ENCODE measurements around the gene SCG5.
A peak's percentile ranks its signal among the peaks of the same experiment; 100 is the strongest.

Gene SCG5

GRCh38 chr15:32729700-32730395 lies 88.3 kb downstream of the SCG5 start:
- peak; percentile 10 for DNase-seq

DNA sequence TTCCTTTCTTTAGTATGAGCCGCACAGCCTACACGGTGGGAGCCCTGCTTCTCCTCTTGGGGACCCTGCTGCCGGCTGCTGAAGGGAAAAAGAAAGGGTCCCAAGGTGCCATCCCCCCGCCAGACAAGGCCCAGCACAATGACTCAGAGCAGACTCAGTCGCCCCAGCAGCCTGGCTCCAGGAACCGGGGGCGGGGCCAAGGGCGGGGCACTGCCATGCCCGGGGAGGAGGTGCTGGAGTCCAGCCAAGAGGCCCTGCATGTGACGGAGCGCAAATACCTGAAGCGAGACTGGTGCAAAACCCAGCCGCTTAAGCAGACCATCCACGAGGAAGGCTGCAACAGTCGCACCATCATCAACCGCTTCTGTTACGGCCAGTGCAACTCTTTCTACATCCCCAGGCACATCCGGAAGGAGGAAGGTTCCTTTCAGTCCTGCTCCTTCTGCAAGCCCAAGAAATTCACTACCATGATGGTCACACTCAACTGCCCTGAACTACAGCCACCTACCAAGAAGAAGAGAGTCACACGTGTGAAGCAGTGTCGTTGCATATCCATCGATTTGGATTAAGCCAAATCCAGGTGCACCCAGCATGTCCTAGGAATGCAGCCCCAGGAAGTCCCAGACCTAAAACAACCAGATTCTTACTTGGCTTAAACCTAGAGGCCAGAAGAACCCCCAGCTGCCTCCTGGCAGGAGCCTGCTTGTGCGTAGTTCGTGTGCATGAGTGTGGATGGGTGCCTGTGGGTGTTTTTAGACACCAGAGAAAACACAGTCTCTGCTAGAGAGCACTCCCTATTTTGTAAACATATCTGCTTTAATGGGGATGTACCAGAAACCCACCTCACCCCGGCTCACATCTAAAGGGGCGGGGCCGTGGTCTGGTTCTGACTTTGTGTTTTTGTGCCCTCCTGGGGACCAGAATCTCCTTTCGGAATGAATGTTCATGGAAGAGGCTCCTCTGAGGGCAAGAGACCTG lies 89.5 kb downstream of the SCG5 start:
- DNase-seq = peak; percentile 48

DNA sequence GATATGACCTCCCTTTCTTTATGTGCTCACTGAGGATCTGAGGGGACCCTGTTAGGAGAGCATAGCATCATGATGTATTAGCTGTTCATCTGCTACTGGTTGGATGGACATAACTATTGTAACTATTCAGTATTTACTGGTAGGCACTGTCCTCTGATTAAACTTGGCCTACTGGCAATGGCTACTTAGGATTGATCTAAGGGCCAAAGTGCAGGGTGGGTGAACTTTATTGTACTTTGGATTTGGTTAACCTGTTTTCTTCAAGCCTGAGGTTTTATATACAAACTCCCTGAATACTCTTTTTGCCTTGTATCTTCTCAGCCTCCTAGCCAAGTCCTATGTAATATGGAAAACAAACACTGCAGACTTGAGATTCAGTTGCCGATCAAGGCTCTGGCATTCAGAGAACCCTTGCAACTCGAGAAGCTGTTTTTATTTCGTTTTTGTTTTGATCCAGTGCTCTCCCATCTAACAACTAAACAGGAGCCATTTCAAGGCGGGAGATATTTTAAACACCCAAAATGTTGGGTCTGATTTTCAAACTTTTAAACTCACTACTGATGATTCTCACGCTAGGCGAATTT lies 91.2 kb downstream of the SCG5 start:
- no peak for DNase-seq

- DNase-seq = peak; percentile 7
These were observed 91.8 kb downstream of the SCG5 start for GRCh38 chr15:32733281-32733680.

DNA sequence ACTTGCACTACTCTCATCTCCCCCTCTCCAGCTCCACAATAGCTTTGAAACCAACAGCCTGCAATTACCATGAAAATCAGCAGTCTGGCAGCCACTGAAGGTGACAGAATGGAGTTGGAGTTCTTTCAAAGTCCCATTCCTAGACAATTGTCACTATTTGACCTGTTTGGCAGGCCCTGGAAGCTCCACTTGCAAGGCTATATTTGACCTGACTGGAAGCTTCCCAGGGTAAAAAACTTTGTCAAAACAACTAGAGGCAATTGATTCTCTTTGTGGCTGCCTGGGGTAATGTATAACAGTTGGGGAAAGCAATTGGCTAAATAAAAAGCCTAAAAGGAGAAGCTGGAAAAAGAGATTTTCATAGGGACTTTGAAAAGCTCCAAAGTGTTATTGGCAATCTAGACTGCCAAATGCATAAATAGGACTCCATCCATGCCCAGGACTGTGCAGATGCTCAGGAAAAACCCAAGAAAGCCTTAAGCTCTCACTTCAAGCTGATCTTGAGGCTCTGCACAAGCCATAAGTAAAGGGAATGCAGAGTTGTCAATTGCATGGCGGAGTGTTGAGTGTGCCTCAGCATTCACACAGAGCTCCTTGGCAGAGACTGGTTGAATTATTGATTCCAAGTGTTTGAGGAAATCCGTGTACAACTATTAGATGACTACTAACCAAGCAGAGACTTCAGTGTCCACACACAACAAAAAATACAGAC lies 94.6 kb downstream of the SCG5 start:
- peak; percentile 57 for DNase-seq

- peak; percentile 65 for DNase-seq
These were observed 95.2 kb downstream of the SCG5 start for GRCh38 chr15:32736701-32737061.

DNA sequence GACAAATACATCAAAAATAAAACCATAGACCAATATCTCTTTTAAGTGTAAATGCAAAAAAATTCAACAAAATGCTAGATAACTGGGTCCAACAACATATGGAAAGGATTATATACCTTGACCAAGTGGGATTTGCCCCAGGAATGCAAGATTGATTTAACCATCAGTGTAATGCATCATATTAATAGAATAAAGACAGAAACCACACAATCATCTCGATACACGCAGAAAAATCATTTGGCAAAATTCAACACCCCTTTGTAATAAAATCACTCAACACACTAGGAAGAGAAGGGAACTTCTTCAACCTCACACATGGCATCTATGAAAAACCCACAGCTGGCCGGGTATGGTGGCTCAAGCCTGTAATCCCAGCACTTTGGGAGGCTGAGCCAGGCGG lies 95.8 kb downstream of the SCG5 start:
- DNase-seq = peak; percentile 67

DNA sequence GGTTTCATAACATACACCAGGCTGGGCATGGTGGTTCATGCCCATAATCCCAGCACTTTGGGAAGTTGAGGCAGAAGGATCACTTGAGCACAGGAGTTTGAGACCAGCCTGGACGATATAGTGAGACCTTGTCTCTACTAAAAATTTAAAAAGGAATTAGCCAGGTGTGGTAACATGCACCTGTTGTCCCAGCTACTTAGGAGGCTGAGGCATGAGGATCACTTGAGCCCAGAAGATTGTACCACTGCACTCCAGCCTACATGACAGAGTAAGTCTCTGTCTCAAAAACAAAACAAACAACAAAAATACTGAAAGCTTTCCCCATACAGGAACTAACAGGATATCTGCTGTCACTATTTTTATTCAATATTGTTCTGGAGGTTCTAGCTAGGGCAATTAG lies 97.2 kb downstream of the SCG5 start:
- peak; percentile 29 for DNase-seq

GRCh38 chr15:32739522-32740063 lies 98.1 kb downstream of the SCG5 start:
- peak; percentile 5 for DNase-seq

DNA sequence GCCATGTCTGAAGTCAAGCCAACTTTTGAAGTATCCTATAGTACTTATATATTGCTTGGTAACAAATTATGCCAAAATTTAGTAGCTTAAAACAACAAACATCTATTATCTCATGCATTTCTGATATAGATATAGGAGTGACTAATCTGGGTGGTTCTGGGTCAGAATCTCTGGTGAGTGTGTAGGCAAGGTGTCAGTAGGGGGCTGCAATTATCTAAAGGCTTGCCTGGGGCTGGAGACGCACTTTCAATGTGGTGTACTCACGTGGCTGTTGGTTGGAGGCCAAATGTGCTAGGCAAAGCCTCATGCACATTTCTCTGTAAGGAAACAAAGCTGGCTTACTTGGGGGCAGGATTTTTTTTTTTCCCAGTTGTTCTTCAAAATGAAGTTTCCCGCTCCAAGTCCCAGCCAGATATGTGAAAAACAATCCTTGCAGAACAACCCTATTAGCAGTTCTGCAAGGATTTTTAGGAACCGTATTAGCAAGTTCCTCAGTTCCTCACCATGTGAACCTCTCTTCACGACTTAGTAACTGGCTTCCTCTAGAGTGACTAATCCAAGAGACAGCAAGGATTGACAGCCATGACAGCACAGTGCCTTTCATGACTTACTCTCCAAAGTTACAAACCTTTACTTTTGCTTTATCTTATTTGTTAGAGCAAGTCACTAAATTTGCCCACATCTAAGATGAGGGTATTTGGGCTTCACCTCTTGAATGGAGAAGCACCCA lies 102.1 kb downstream of the SCG5 start:
- DNase-seq = no peak

DNA sequence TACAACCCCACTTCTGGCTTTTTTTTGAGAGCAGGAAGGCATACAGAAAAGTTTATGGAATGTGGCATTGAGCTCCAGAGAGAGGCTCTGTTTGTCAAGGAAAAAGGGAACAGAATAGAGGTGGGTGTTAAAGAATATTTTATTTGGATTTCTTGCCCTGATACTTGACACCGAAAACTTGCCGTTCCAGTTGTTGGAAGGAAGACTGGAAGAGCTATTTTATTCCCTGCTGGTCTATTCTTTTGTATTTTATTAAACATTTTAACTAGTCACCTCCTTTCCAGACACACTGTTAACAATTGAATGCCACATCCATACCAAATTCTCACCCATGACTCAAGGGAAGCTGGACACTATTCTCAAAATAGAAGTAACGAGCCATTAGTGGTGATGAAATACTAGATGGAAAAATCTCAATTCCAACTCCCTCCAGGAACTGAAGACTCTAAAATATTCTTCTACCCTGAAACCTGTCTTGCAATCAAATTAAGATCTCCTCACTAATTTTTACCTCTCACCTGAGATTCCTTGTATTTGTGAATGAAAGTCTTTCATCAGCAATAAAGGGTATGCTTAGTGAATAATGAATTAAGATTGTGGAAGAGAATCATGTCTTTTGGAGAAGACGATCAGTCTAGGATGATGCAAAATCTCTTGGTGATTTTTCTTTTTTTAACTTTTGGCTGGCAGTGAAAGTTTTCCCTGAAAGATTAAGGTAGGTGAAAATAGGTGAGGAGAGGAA lies 104.8 kb downstream of the SCG5 start:
- no peak for DNase-seq
